Measurements from ENCODE around the gene JCHAIN. TPM values are rescaled to one million over a fixed set of nuclear protein-coding genes. Genes with fewer than 3 reads are reported as not detected.

Gene JCHAIN
- total and polyA plus RNA-seq, 2 of the 8 experiments (the other 6 are each of a cell fraction or from before 2014, with no cell fraction given): not detected

GRCh38 chr4:70670332-70671014 is 4.2 kb upstream of the JCHAIN start:
- Histone ChIP-seq H3K4ac (replicated peaks; ENCODE audit: insufficient read length, low read depth, low read length) (no peak overlapping the region), H3K23ac (ENCODE audit: insufficient read length) (no peak overlapping the region), H2BK12ac (ENCODE audit: low read depth, low read length) (no peak overlapping the region), H3K4me1 (replicated peaks in 1 of 4; ENCODE audit: control insufficient read depth in 3 of 4, insufficient read depth in 4 of 4, low read length in 3 of 4) (no peaks in the 10 kb centered on the region), H3K18ac (ENCODE audit: extremely low read depth, low read length) (no peak overlapping the region), H3K27me3 (replicated peaks in 1 of 4; ENCODE audit: control insufficient read depth in 3 of 4, extremely low read depth in 1 of 4, insufficient read depth in 3 of 4, low read length in 3 of 4) (no peaks in the 10 kb centered on the region), H2BK120ac (replicated peaks; ENCODE audit: low read depth, low read length) (no peak overlapping the region), H3K4me3 (ENCODE audit: extremely low read depth in 1 of 4, insufficient read depth in 2 of 4, low read depth in 3 of 4, low read length in 4 of 4) (no peak overlapping the region), H2BK20ac (ENCODE audit: low read length) (no peak overlapping the region), H2AFZ (ENCODE audit: low read length) (no peak overlapping the region), H3K9me3 (ENCODE audit: insufficient read depth in 2 of 2, low read depth in 1 of 2, low read length in 1 of 2) (no peaks in the 10 kb centered on the region), H4K20me1 (replicated peaks in 1 of 2; ENCODE audit: control insufficient read depth in 1 of 2, insufficient read depth in 2 of 2, low read length in 2 of 2) (no peaks in the 10 kb centered on the region), H4K91ac (replicated peaks; ENCODE audit: insufficient read length, low read length) (no peak overlapping the region), H3K23me2 (ENCODE audit: low read depth, low read length) (no peaks in the 10 kb centered on the region; the same call in 1 of the 2 replicates), H3K79me1 (ENCODE audit: low read depth, low read length) (no peaks in the 10 kb centered on the region), H2BK15ac (ENCODE audit: low read length) (no peak overlapping the region), H2BK5ac (ENCODE audit: low read depth, low read length) (no peak overlapping the region), H3K4me2 (ENCODE audit: insufficient read depth in 1 of 2, low read depth in 2 of 2, low read length in 2 of 2) (no peak overlapping the region), H3K27ac (ENCODE audit: low read depth, low read length) (no peak overlapping the region), H3K79me2 (ENCODE audit: control insufficient read depth in 1 of 2, insufficient read depth in 2 of 2, low read length in 2 of 2) (no peaks in the 10 kb centered on the region), H3K9ac (replicated peaks in 1 of 4; ENCODE audit: extremely low read depth in 1 of 4, low read depth in 3 of 4, low read length in 3 of 4) (no peak overlapping the region), H2AK5ac (ENCODE audit: low read depth, low read length) (no peak overlapping the region), H3K36me3 (ENCODE audit: control insufficient read depth in 2 of 4, insufficient read depth in 4 of 4, low read length in 3 of 4) (no peaks in the 10 kb centered on the region), H3K14ac (ENCODE audit: insufficient read length) (no peak overlapping the region), H4K8ac (ENCODE audit: extremely low read depth, insufficient read depth, low read length) (no peak overlapping the region), H4K5ac (ENCODE audit: insufficient read length, low read depth, low read length) (no peak overlapping the region), H3K56ac (replicated peaks; ENCODE audit: insufficient read length, low read depth, low read length) (no peak overlapping the region)
- ChIA-PET POLR2A (ENCODE audit: partially characterized antibody) (interaction anchor here (0.8 kb wide), 1 partner anchor 17 kb away, joined by 3 read pairs; no protein-coding TSS in a partner anchor), CTCF (ENCODE audit: partially characterized antibody) (interaction anchor here (0.6 to 1.0 kb wide), 2 partner anchors 440 to 668 kb away, joined by 3 read pairs; no protein-coding TSS in a partner anchor)
- 86% methylated on average over 5 of the region's 5 CpGs; no CpG with 5 or more reads in 1 of the 2 experiments for WGBS, 2 experiments (ENCODE audit: extremely low coverage in 1 of 2, insufficient coverage in 1 of 2, insufficient read length in 1 of 2, insufficient replicate concordance in 2 of 2, low coverage in 1 of 2, low lambda C conversion rate in 2 of 2, missing lambda C conversion rate in 1 of 2)
- FAIRE-seq: no peak
- DNase-seq (ENCODE audit: low read depth in 1 of 2, low spot score in 2 of 2): no peak
- TF ChIP-seq GTF2F1 (IDR thresholded peaks at IDR 0.05; ENCODE audit: borderline replicate concordance, low read depth, low read length) (no peak), JUN (IDR thresholded peaks at IDR 0.05; ENCODE audit: low read depth, low read length) (no peak), SIRT6 (IDR thresholded peaks at IDR 0.05; ENCODE audit: low read length) (no peak), PHF8 (conservative IDR thresholded peaks at IDR 0.05; ENCODE audit: low read depth, low read length) (no peak), SUZ12 (IDR thresholded peaks at IDR 0.05; ENCODE audit: low read length) (no peak), SP4 (IDR thresholded peaks at IDR 0.05; ENCODE audit: low read length) (no peak), GABPA (IDR thresholded peaks at IDR 0.05; ENCODE audit: borderline replicate concordance, insufficient read depth, low read length) (no peak), KDM4A (IDR thresholded peaks at IDR 0.05; ENCODE audit: low read depth, low read length, severe bottlenecking) (no peak), ATF3 (IDR thresholded peaks at IDR 0.05; ENCODE audit: insufficient read depth, low read depth, low read length) (no peak), SP1 (IDR thresholded peaks at IDR 0.05; ENCODE audit: low read depth, low read length) (no peak), NANOG (IDR thresholded peaks at IDR 0.05; ENCODE audit: insufficient read depth, low read depth, low read length, poor library complexity, severe bottlenecking) (no peak), POLR2AphosphoS5 (IDR thresholded peaks at IDR 0.05; ENCODE audit: low read depth, low read length) (no peak), RAD21 (IDR thresholded peaks at IDR 0.05 in 1 of 2, conservative IDR thresholded peaks at IDR 0.05 in 1 of 2; ENCODE audit: low read depth in 2 of 2, low read length in 2 of 2) (no peak)

Data from H1 (cell line).